GM18867 (cell line): Measurements from ENCODE around the gene FAM111A.
A peak's percentile ranks its signal among the peaks of the same experiment; 100 is the strongest.

Source experiments
- ATAC-seq: cut with Tn5 transposase; IDR thresholded peaks from one replicate; pipeline ENCODE4 v1.9.1; 2021; ENCODE audit warnings: mild to moderate bottlenecking, moderate library complexity; ENCODE audit not compliant: unreplicated experiment

The FAM111A gene

DNA sequence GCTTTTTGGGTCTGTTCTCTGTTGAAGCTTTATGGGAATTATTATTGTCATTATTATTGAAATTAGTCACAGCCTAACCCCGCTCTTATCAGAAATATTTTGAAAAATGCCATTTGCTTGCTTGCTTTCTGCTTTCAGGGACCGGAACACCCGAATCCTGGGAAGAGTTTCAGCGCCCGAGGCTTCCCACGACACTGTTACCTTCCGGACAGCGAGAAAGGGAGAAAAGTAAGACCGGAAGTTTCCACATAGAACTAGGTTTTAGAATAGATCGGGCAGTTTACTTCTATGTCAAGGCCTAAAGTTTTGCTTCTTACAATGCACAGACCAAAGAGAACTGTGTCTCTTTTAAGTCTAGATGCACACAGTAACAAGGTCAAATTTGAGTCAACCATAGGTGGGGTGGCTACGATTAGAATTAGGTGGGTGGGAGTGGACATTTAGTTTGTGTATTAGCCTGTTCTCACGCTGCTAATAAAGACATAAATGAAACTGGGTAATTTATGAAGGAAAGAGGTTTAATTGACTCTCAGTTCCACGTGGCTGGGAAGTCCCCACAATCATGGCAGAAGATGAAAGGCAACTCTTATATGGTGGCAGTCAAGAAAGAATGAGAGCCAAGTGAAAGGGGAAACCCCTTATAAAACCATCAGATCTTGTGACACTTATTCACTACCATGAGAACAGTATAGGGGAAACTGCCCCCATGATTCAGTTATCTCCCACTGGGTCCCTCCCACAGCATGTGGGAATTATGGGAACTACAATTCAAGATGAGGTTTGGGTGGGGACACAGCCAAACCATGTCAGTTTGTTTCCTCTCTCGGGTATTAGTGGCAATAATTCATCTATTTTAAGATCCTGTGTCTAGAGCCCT lies 57.1 kb downstream of the FAM111A start:
- peak; percentile 59 for ATAC-seq

DNA sequence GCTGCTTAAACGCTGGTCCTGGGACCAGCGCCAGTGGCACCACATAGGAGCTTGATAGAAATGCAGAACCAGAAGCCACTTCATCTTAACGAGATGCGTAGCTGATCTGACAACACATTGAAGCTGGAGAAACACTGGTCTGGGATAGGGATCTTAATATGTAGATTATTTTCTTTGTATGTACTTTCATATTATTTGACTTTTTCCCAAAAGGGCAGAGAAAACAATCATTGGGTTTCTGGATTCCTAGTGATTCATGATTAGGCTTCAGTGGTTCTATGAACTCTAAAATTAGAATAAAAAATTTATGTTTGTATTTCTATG lies 57.7 kb downstream of the FAM111A start:
- no peak for ATAC-seq

DNA sequence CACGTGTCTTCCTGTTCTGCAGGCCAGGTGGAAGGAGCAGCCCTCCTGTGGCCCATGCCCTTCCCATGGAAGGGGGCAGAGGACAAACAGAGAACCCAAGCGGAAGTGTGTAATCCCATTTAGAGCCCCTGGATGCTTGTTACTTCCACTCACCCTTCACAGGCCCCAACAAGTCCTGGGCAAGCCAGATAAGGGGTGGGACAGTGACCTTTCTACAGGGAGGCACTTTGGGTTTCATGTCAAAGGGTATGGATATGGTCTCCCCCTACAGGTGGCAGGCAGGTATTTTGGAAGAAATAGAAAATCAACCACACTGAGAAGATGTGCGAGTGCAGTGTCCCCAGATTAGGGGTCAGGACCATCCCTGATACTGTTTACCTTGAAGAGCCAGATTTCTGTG lies 58.7 kb downstream of the FAM111A start:
- no peak for ATAC-seq
